ENCODE measurements around the gene MBD3.
A peak's percentile ranks its signal among the peaks of the same experiment; 100 is the strongest.

Gene MBD3

GRCh38 chr19:1602091-1602707, 9.5 kb upstream of the MBD3 start:
- H3K4me1 Mint-ChIP-seq = peaks cover 30% of the 10 kb centered on the region
- H3K27ac Mint-ChIP-seq (ENCODE audit: low read depth) = no peak overlapping the region
- H3K27me3 Mint-ChIP-seq = no peaks in the 10 kb centered on the region
- no peaks in the 10 kb centered on the region for H3K9me3 Mint-ChIP-seq
- H3K36me3 Mint-ChIP-seq (ENCODE audit: insufficient read depth) = peaks cover 30% of the 10 kb centered on the region
- DNase-seq (ENCODE audit: low spot score in 2 of 2) (no peak), ATAC-seq (replicated peaks; ENCODE audit: extremely low read depth, poor library complexity, severe bottlenecking) (no peak)
- no peak overlapping the region for H3K4me3 Mint-ChIP-seq

- peaks cover 34% of the 10 kb centered on the region for H3K36me3 Mint-ChIP-seq (ENCODE audit: insufficient read depth)
- DNase-seq (ENCODE audit: low spot score in 2 of 2) (no peak), ATAC-seq (replicated peaks; ENCODE audit: extremely low read depth, poor library complexity, severe bottlenecking) (no peak)
- no peaks in the 10 kb centered on the region for H3K9me3 Mint-ChIP-seq
- H3K4me3 Mint-ChIP-seq = no peak overlapping the region
- no peak overlapping the region for H3K27ac Mint-ChIP-seq (ENCODE audit: low read depth)
- no peaks in the 10 kb centered on the region for H3K27me3 Mint-ChIP-seq
- H3K4me1 Mint-ChIP-seq = peaks cover 27% of the 10 kb centered on the region
Measured at GRCh38 chr19:1601613-1602064, 9.0 kb upstream of the MBD3 start.

DNA sequence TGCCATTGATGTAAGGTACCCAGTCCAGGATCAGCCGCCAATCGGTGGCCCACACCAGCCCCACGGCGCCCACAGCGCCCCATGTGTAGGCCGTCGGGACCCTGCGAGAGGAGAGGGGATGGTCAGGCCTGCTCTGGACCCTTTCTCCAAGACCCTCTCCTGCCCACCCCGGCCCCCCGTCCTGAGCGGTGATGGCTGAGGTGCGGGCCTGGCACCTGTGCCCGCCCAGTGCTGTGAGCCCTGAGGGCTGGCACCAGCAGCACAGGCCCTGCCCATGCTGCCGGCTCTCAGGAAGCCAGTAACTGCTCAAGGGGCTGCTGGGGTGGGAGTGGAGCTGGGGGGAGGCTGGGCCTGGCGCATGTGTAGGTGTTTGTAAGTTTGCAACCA, 6.8 kb upstream of the MBD3 start:
- Mint-ChIP-seq H3K27me3 (no peaks in the 10 kb centered on the region), H3K9me3 (no peaks in the 10 kb centered on the region), H3K27ac (ENCODE audit: low read depth) (no peak overlapping the region), H3K4me1 (peaks cover 9% of the 10 kb centered on the region), H3K4me3 (no peak overlapping the region), H3K36me3 (ENCODE audit: insufficient read depth) (peaks cover 24% of the 10 kb centered on the region)
- ATAC-seq (replicated peaks; ENCODE audit: extremely low read depth, poor library complexity, severe bottlenecking) = no peak
- no peak for DNase-seq (ENCODE audit: low spot score in 2 of 2)

DNA sequence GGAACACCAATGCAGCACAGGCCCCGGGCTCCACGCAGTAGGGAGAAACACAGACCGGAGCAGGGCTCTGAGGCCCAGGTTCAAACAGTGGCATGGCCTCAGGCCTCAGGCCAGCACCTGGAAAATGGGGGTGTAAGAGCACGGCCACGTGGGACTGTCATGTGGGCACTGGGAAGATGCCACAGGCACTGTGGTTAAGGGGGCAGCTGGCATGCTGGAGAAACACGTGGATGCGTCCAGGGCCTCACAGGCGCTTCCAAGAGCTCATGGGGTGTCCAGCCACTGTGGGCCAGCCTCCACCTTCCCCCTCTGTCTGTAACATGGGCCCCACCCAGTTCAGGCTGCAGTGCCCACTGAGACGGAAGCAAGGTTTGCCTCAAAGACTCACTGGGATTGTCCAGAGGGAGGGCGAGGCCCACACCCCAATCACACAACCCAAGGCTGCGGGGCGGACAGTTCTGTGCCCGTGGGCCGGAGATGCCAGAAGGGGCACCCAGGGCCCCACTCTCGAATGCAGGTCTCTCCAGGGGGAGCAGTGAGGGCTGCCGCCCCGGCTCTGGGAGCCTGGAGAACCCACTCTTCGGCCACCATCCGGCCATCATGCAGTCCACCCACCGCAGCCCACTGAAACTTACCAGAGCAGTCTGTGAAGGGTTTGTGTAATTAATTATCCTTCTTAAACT, 6.3 kb upstream of the MBD3 start:
- Mint-ChIP-seq H3K4me3 (no peak overlapping the region), H3K27me3 (no peaks in the 10 kb centered on the region), H3K27ac (ENCODE audit: low read depth) (no peak overlapping the region), H3K9me3 (no peaks in the 10 kb centered on the region), H3K4me1 (peaks cover 7% of the 10 kb centered on the region), H3K36me3 (ENCODE audit: insufficient read depth) (peaks cover 22% of the 10 kb centered on the region)
- ATAC-seq (replicated peaks; ENCODE audit: extremely low read depth, poor library complexity, severe bottlenecking) = no peak
- no peak for DNase-seq (ENCODE audit: low spot score in 2 of 2)

DNA sequence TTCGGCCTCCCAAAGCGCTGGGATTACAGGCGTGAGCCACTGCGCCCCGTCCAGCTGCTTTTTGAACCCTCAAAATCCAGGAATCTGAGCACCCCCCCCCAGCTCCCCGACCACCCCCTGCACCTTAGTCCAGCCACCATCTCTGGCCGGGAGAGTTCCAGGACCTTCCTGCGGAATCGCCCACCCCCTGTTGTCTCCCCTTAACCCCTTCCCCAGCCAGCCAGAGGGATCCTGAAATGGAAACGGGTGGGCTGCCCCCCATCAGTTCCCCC, 772 bp upstream of the MBD3 start:
- no peak for DNase-seq (ENCODE audit: low spot score in 2 of 2)
- Mint-ChIP-seq H3K27me3 (no peaks in the 10 kb centered on the region), H3K36me3 (ENCODE audit: insufficient read depth) (peaks cover 22% of the 10 kb centered on the region), H3K4me1 (peaks cover 11% of the 10 kb centered on the region), H3K4me3 (peak overlapping the region; percentile 85), H3K27ac (ENCODE audit: low read depth) (peak overlapping the region; percentile 87), H3K9me3 (no peaks in the 10 kb centered on the region)
- ATAC-seq (replicated peaks; ENCODE audit: extremely low read depth, poor library complexity, severe bottlenecking) = no peak

DNA sequence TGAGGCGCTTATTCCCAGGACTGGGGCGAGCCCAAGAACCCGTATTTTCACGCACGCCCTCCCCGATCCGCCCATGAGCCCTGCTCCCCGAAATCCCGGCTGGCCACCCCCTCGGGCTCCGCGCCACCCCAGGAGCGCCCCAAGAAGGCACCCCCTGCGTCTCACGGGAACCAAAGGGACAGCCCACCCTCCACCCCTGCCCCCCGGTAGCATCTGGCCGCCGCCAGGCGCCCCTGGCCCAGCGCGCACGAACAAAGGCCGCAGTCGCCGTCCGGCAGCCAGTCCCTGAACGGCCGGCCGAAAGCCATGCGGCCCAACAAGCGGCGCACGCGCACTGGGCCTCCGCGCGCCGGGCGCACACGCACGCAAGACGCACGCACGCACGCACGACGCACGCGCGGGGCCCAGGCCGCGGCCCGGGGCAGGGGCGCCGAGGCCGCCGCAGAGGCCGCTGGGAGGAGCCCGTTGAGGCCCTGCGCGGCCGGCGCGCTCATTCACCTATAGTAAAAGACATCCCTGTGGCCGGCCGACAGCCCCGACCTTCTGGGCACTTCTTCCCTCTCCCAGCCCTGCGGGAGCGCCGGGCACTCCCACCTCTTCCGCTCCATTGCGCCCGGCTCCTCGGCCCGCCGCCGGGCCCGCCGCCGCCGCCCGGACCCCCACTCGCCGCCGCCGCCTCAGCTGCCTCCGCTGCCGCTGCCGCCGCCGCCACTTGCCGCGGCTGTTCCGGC, 476 bp downstream of the MBD3 start:
- Mint-ChIP-seq H3K4me3 (peak overlapping the region; percentile 85), H3K36me3 (ENCODE audit: insufficient read depth) (peaks cover 17% of the 10 kb centered on the region), H3K27me3 (no peaks in the 10 kb centered on the region), H3K27ac (ENCODE audit: low read depth) (peak overlapping the region; percentile 87), H3K9me3 (no peaks in the 10 kb centered on the region), H3K4me1 (peaks cover 11% of the 10 kb centered on the region)
- ATAC-seq (replicated peaks; ENCODE audit: extremely low read depth, poor library complexity, severe bottlenecking) (peak; percentile 85), DNase-seq (ENCODE audit: low spot score in 2 of 2) (peak; percentile 63 to 73)

GRCh38 chr19:1591421-1592023, 1.1 kb downstream of the MBD3 start:
- ATAC-seq (replicated peaks; ENCODE audit: extremely low read depth, poor library complexity, severe bottlenecking) (no peak), DNase-seq (ENCODE audit: low spot score in 2 of 2) (no peak)
- H3K4me3 Mint-ChIP-seq = peak overlapping the region; percentile 85
- H3K27ac Mint-ChIP-seq (ENCODE audit: low read depth) = peak overlapping the region; percentile 74
- no peaks in the 10 kb centered on the region for H3K27me3 Mint-ChIP-seq
- peaks cover 11% of the 10 kb centered on the region for H3K4me1 Mint-ChIP-seq
- peaks cover 13% of the 10 kb centered on the region for H3K36me3 Mint-ChIP-seq (ENCODE audit: insufficient read depth)
- no peaks in the 10 kb centered on the region for H3K9me3 Mint-ChIP-seq

DNA sequence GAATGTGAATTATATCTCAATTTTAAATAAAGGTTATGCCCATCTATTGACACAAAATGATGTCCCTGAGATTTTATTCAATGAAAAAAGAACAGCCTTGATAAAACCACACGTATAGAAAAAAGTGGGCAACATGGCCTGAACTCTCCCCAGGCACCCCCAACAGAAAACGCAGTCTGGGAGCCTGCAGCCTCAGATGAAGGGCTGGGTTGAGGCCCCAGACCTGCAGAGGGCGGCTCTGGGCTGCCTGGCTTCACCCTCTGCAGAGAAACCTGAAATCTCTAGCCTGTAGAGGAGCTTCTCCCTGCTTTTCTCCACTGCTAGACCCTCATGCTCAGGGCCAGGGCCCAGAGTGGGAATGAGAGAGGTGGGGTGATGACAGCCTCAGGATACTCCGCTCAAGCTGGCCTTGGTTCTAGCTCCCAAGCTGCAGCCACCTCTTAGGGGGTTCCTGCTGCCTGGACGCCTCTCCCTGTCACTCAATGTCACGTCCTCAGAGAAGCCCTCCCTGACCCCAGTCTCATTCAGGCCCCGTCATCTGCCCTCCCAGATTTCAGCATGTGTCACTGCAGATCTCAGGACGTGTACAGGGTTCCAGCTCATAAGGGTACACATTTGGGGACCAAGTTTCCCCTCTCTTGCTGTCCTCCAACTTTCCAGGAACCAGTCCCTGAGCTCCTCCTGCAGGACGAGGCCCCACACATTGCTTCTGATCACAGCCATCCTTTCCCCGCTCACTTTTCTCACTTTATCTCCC, 1.8 kb downstream of the MBD3 start:
- no peak for DNase-seq (ENCODE audit: low spot score in 2 of 2)
- no peak for ATAC-seq (replicated peaks; ENCODE audit: extremely low read depth, poor library complexity, severe bottlenecking)

GRCh38 chr19:1587872-1588271, 4.8 kb downstream of the MBD3 start:
- Mint-ChIP-seq H3K4me1 (peaks cover 11% of the 10 kb centered on the region), H3K36me3 (ENCODE audit: insufficient read depth) (peaks cover 7% of the 10 kb centered on the region), H3K27me3 (no peaks in the 10 kb centered on the region), H3K4me3 (no peak overlapping the region), H3K9me3 (no peaks in the 10 kb centered on the region), H3K27ac (ENCODE audit: low read depth) (peak overlapping the region; percentile 32)
- DNase-seq (ENCODE audit: low spot score in 2 of 2) (no peak), ATAC-seq (replicated peaks; ENCODE audit: extremely low read depth, poor library complexity, severe bottlenecking) (no peak)

More for the DNA sequence above, 1.8 kb downstream of the MBD3 start:
- Mint-ChIP-seq H3K36me3 (ENCODE audit: insufficient read depth) (peaks cover 10% of the 10 kb centered on the region), H3K27me3 (no peaks in the 10 kb centered on the region), H3K4me1 (peaks cover 11% of the 10 kb centered on the region), H3K9me3 (no peaks in the 10 kb centered on the region), H3K27ac (ENCODE audit: low read depth) (peak overlapping the region; percentile 74), H3K4me3 (peak overlapping the region; percentile 85)

GRCh38 chr19:1585243-1585580, 7.5 kb downstream of the MBD3 start:
- Mint-ChIP-seq H3K9me3 (no peaks in the 10 kb centered on the region), H3K36me3 (ENCODE audit: insufficient read depth) (peaks cover 14% of the 10 kb centered on the region), H3K27me3 (no peaks in the 10 kb centered on the region), H3K4me3 (no peak overlapping the region), H3K4me1 (no peaks in the 10 kb centered on the region), H3K27ac (ENCODE audit: low read depth) (no peak overlapping the region)
- DNase-seq (ENCODE audit: low spot score in 2 of 2) = no peak
- ATAC-seq (replicated peaks; ENCODE audit: extremely low read depth, poor library complexity, severe bottlenecking) = no peak

DNA sequence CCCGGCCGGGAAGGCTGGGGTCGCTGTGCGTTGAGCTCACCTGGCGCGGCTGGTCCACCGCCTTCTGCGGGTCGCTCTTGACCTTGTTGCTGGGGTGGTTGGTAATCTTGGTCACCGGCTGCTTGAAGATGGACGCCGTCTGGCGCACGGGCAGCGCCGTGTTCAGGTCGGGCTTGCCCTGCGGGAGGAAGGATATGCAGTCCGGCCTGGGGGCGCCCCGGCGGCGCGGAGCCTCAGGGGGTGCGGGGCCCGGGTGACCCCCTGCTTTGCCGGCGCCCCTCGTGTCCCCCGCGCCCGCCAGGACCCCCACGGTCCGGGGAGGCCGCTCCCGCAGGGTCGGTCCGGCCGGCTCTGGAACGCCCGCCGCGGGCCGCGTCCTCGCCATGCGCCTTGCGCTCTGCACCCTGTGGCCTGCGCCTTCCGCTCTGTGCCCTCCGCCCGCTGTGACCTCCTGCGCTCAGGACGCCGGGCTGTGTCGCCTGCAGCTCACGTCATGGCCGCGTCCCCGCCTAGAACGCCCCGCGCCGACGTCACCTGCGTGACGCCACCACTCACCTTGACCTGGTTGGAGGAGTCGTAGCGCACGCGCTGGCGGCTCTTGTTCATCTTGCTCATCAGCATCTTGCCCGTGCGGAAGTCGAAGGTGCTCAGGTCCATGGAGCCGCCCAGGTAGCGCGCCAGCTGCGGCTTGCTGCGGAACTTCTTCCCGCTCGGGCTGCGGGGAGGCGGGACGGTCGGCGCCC, 8.0 kb downstream of the MBD3 start:
- Mint-ChIP-seq H3K9me3 (no peaks in the 10 kb centered on the region), H3K27ac (ENCODE audit: low read depth) (no peak overlapping the region), H3K4me3 (no peak overlapping the region), H3K27me3 (no peaks in the 10 kb centered on the region), H3K36me3 (ENCODE audit: insufficient read depth) (peaks cover 14% of the 10 kb centered on the region), H3K4me1 (no peaks in the 10 kb centered on the region)
- ATAC-seq (replicated peaks; ENCODE audit: extremely low read depth, poor library complexity, severe bottlenecking) (no peak), DNase-seq (ENCODE audit: low spot score in 2 of 2) (no peak)

- DNase-seq (ENCODE audit: low spot score in 2 of 2) (no peak), ATAC-seq (replicated peaks; ENCODE audit: extremely low read depth, poor library complexity, severe bottlenecking) (no peak)
- H3K27ac Mint-ChIP-seq (ENCODE audit: low read depth) = peak overlapping the region; percentile 44
- H3K4me1 Mint-ChIP-seq = no peaks in the 10 kb centered on the region
- H3K27me3 Mint-ChIP-seq = no peaks in the 10 kb centered on the region
- H3K9me3 Mint-ChIP-seq = no peaks in the 10 kb centered on the region
- peaks cover 18% of the 10 kb centered on the region for H3K36me3 Mint-ChIP-seq (ENCODE audit: insufficient read depth)
- H3K4me3 Mint-ChIP-seq = no peak overlapping the region
Measured at GRCh38 chr19:1582201-1582600, 10.5 kb downstream of the MBD3 start.
